Measurements from ENCODE around the gene CPVL. TPM values are rescaled to one million over a fixed set of nuclear protein-coding genes. Genes with fewer than 3 reads are reported as not detected.

The CPVL gene
- total and polyA plus RNA-seq, 2 experiments from 2014 or later, result 31.9 to 37.8 TPM

DNA sequence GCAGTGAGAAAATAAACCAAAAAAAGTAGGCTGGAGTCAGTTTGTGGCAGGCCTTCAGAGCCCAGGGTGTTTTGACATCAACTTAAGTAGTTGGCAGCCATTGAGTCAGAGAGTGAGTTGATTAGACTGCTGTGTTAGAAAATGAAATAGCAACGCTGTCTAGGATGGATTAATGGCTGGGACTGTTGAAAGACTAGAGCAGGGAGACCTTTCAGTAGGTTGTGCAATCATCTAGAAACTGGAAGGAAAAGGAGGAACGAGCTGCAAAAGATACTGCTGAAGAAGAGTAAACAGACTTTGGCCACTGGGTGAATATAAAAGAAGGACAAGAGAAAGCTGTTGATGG is 159.6 kb downstream of the CPVL start:
- no peaks in the 10 kb centered on the region for H3F3A ChIP-seq (replicated peaks; ENCODE audit: low read depth)
- H3K4me1 ChIP-seq (ENCODE audit: insufficient read depth), result peaks cover 12% of the 10 kb centered on the region
- no peaks in the 10 kb centered on the region for H3K79me2 ChIP-seq (replicated peaks; ENCODE audit: insufficient read depth)
- ATAC-seq (no peak), DNase-seq (ENCODE audit: low spot score) (no peak)
- H2AFZ ChIP-seq, result peak overlapping the region; percentile 80; the same call in 1 of the 2 replicates
- Mint-ChIP-seq H3K27me3 (ENCODE audit: insufficient read depth, low read depth, poor library complexity) (peaks cover 2% of the 10 kb centered on the region), H3K36me3 (ENCODE audit: low read depth) (no peaks in the 10 kb centered on the region), H3K9me3 (no peaks in the 10 kb centered on the region), H3K4me3 (no peak overlapping the region), H3K4me1 (peaks cover 35% of the 10 kb centered on the region), H3K27ac (no peak overlapping the region)
- no peak overlapping the region for H3K4me3 ChIP-seq
- H3K27me3 ChIP-seq (ENCODE audit: insufficient read depth), result no peaks in the 10 kb centered on the region
- no peak overlapping the region for H3K27ac ChIP-seq (ENCODE audit: low read depth)
- TF ChIP-seq EZH2phosphoT487 (IDR thresholded peaks at IDR 0.05; ENCODE audit: unreplicated experiment) (no peak), ZNF114 (CRISPR knock-in tag; IDR thresholded peaks at IDR 0.05) (no peak), NANOG (IDR thresholded peaks at IDR 0.05; ENCODE audit: borderline replicate concordance) (no peak), CREB1 (CRISPR knock-in tag; IDR thresholded peaks at IDR 0.05; ENCODE audit: low read depth) (no peak), POLR2AphosphoS5 (IDR thresholded peaks at IDR 0.05; ENCODE audit: low read depth) (no peak), ZNF331 (CRISPR knock-in tag; IDR thresholded peaks at IDR 0.05; ENCODE audit: low read depth) (no peak), EZH2 (IDR thresholded peaks at IDR 0.05; ENCODE audit: low read depth, unreplicated experiment) (no peak)
- TF ChIP-seq, protein P1, sequence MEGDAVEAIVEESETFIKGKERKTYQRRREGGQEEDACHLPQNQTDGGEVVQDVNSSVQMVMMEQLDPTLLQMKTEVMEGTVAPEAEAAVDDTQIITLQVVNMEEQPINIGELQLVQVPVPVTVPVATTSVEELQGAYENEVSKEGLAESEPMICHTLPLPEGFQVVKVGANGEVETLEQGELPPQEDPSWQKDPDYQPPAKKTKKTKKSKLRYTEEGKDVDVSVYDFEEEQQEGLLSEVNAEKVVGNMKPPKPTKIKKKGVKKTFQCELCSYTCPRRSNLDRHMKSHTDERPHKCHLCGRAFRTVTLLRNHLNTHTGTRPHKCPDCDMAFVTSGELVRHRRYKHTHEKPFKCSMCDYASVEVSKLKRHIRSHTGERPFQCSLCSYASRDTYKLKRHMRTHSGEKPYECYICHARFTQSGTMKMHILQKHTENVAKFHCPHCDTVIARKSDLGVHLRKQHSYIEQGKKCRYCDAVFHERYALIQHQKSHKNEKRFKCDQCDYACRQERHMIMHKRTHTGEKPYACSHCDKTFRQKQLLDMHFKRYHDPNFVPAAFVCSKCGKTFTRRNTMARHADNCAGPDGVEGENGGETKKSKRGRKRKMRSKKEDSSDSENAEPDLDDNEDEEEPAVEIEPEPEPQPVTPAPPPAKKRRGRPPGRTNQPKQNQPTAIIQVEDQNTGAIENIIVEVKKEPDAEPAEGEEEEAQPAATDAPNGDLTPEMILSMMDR (conservative IDR thresholded peaks at IDR 0.05; ENCODE audit: low read depth in 2 of 2), result no peak
- TF ChIP-seq, protein P2, sequence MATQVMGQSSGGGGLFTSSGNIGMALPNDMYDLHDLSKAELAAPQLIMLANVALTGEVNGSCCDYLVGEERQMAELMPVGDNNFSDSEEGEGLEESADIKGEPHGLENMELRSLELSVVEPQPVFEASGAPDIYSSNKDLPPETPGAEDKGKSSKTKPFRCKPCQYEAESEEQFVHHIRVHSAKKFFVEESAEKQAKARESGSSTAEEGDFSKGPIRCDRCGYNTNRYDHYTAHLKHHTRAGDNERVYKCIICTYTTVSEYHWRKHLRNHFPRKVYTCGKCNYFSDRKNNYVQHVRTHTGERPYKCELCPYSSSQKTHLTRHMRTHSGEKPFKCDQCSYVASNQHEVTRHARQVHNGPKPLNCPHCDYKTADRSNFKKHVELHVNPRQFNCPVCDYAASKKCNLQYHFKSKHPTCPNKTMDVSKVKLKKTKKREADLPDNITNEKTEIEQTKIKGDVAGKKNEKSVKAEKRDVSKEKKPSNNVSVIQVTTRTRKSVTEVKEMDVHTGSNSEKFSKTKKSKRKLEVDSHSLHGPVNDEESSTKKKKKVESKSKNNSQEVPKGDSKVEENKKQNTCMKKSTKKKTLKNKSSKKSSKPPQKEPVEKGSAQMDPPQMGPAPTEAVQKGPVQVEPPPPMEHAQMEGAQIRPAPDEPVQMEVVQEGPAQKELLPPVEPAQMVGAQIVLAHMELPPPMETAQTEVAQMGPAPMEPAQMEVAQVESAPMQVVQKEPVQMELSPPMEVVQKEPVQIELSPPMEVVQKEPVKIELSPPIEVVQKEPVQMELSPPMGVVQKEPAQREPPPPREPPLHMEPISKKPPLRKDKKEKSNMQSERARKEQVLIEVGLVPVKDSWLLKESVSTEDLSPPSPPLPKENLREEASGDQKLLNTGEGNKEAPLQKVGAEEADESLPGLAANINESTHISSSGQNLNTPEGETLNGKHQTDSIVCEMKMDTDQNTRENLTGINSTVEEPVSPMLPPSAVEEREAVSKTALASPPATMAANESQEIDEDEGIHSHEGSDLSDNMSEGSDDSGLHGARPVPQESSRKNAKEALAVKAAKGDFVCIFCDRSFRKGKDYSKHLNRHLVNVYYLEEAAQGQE (IDR thresholded peaks at IDR 0.05; ENCODE audit: unreplicated experiment), result no peak
- no peaks in the 10 kb centered on the region for H3K36me3 ChIP-seq (ENCODE audit: insufficient read depth)
- no peak overlapping the region for H3K4me2 ChIP-seq
- H4K20me1 ChIP-seq (replicated peaks; ENCODE audit: insufficient read depth), result no peaks in the 10 kb centered on the region
- 0 out of 2 replicates have a peak, but pooled peaks cover 6% of the 10 kb centered on the region for H3K9me2 ChIP-seq (ENCODE audit: insufficient read depth)

DNA sequence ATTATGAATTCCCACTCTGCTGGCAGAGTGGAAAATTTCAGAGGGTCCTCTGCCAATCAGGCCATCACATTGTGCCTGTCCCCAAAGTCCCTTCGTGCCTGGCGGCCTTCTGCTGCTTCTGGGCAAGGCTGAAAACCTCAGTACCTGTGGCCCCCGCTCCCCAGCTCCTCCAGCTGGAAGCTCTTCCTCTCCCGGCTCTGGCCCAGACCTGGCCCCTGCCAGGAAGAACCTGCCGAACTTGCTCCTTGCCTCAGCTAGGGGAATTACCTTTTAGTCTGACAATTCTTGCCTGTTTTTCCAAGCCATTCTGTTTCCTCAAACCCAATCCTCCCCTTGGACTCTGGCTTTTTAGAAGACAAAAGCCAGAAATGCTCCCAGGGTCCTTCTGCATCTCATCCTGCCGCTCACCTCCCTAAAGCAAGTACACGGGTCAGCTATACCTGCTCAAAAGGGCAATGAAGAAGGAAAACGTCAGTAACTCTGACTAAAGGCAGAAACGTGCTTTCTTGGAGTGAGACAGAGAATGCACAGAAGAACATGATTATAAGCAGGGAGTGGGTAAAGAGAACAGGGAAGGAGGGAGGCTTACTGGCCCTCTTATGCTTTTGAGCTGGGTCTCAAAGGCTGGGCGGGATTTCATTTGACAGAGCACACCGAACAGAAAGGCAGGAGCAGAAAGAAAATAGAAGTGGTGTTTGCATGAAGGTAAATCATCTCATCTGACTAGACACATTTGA is 160.1 kb downstream of the CPVL start:
- H3K9me3 Mint-ChIP-seq, result no peaks in the 10 kb centered on the region
- H3K27ac ChIP-seq (ENCODE audit: low read depth), result no peak overlapping the region
- H3K27me3 Mint-ChIP-seq (ENCODE audit: insufficient read depth, low read depth, poor library complexity), result peaks cover 2% of the 10 kb centered on the region
- no peak for DNase-seq (ENCODE audit: low spot score)
- H3K36me3 Mint-ChIP-seq (ENCODE audit: low read depth), result no peaks in the 10 kb centered on the region
- 0 out of 2 replicates have a peak, but pooled peaks cover 6% of the 10 kb centered on the region for H3K9me2 ChIP-seq (ENCODE audit: insufficient read depth)
- H4K20me1 ChIP-seq (replicated peaks; ENCODE audit: insufficient read depth), result no peaks in the 10 kb centered on the region
- no peak overlapping the region for H3K4me3 ChIP-seq
- no peak overlapping the region for H3K4me3 Mint-ChIP-seq
- H3K4me1 ChIP-seq (ENCODE audit: insufficient read depth), result peaks cover 14% of the 10 kb centered on the region
- ATAC-seq, result peak; percentile 23; the same call in 1 of the 3 replicates
- H3K36me3 ChIP-seq (ENCODE audit: insufficient read depth), result no peaks in the 10 kb centered on the region
- H3K79me2 ChIP-seq (replicated peaks; ENCODE audit: insufficient read depth), result no peaks in the 10 kb centered on the region
- H3K4me1 Mint-ChIP-seq, result peaks cover 36% of the 10 kb centered on the region
- no peaks in the 10 kb centered on the region for H3K27me3 ChIP-seq (ENCODE audit: insufficient read depth)
- no peak overlapping the region for H3K4me2 ChIP-seq
- no peaks in the 10 kb centered on the region for H3F3A ChIP-seq (replicated peaks; ENCODE audit: low read depth)
- H3K27ac Mint-ChIP-seq, result no peak overlapping the region
- H2AFZ ChIP-seq, result peak overlapping the region; percentile 80; the same call in 1 of the 2 replicates
- TF ChIP-seq, protein P3, sequence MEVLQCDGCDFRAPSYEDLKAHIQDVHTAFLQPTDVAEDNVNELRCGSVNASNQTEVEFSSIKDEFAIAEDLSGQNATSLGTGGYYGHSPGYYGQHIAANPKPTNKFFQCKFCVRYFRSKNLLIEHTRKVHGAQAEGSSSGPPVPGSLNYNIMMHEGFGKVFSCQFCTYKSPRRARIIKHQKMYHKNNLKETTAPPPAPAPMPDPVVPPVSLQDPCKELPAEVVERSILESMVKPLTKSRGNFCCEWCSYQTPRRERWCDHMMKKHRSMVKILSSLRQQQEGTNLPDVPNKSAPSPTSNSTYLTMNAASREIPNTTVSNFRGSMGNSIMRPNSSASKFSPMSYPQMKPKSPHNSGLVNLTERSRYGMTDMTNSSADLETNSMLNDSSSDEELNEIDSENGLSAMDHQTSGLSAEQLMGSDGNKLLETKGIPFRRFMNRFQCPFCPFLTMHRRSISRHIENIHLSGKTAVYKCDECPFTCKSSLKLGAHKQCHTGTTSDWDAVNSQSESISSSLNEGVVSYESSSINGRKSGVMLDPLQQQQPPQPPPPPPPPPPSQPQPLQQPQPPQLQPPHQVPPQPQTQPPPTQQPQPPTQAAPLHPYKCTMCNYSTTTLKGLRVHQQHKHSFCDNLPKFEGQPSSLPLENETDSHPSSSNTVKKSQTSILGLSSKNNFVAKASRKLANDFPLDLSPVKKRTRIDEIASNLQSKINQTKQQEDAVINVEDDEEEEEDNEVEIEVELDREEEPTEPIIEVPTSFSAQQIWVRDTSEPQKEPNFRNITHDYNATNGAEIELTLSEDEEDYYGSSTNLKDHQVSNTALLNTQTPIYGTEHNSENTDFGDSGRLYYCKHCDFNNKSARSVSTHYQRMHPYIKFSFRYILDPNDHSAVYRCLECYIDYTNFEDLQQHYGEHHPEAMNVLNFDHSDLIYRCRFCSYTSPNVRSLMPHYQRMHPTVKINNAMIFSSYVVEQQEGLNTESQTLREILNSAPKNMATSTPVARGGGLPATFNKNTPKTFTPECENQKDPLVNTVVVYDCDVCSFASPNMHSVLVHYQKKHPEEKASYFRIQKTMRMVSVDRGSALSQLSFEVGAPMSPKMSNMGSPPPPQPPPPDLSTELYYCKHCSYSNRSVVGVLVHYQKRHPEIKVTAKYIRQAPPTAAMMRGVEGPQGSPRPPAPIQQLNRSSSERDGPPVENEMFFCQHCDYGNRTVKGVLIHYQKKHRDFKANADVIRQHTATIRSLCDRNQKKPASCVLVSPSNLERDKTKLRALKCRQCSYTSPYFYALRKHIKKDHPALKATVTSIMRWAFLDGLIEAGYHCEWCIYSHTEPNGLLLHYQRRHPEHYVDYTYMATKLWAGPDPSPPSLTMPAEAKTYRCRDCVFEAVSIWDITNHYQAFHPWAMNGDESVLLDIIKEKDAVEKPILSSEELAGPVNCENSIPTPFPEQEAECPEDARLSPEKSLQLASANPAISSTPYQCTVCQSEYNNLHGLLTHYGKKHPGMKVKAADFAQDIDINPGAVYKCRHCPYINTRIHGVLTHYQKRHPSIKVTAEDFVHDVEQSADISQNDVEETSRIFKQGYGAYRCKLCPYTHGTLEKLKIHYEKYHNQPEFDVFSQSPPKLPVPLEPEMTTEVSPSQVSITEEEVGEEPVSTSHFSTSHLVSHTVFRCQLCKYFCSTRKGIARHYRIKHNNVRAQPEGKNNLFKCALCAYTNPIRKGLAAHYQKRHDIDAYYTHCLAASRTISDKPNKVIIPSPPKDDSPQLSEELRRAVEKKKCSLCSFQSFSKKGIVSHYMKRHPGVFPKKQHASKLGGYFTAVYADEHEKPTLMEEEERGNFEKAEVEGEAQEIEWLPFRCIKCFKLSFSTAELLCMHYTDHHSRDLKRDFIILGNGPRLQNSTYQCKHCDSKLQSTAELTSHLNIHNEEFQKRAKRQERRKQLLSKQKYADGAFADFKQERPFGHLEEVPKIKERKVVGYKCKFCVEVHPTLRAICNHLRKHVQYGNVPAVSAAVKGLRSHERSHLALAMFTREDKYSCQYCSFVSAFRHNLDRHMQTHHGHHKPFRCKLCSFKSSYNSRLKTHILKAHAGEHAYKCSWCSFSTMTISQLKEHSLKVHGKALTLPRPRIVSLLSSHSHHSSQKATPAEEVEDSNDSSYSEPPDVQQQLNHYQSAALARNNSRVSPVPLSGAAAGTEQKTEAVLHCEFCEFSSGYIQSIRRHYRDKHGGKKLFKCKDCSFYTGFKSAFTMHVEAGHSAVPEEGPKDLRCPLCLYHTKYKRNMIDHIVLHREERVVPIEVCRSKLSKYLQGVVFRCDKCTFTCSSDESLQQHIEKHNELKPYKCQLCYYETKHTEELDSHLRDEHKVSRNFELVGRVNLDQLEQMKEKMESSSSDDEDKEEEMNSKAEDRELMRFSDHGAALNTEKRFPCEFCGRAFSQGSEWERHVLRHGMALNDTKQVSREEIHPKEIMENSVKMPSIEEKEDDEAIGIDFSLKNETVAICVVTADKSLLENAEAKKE (CRISPR knock-in tag; IDR thresholded peaks at IDR 0.05), result 0 out of 2 replicates have a peak, but pooled peaks have one; percentile 15
